GM12875 (cell line): Measurements from ENCODE around the gene ASH1L.

Experiments used
- H3K4me3 ChIP-seq: one replicate; pipeline ENCODE4 v1.5.1; 2011; ENCODE audit warnings: low read depth, low read length, control low read depth
- TF ChIP-seq, protein P1 (sequence below): IDR thresholded peaks from 2 replicates; pipeline ENCODE4 v1.5.1; 2011; ENCODE audit warnings: low read depth, mild to moderate bottlenecking, control low read depth, inconsistent platforms, low read length, moderate library complexity, borderline replicate concordance; ENCODE audit not compliant: insufficient read depth

Gene ASH1L

DNA sequence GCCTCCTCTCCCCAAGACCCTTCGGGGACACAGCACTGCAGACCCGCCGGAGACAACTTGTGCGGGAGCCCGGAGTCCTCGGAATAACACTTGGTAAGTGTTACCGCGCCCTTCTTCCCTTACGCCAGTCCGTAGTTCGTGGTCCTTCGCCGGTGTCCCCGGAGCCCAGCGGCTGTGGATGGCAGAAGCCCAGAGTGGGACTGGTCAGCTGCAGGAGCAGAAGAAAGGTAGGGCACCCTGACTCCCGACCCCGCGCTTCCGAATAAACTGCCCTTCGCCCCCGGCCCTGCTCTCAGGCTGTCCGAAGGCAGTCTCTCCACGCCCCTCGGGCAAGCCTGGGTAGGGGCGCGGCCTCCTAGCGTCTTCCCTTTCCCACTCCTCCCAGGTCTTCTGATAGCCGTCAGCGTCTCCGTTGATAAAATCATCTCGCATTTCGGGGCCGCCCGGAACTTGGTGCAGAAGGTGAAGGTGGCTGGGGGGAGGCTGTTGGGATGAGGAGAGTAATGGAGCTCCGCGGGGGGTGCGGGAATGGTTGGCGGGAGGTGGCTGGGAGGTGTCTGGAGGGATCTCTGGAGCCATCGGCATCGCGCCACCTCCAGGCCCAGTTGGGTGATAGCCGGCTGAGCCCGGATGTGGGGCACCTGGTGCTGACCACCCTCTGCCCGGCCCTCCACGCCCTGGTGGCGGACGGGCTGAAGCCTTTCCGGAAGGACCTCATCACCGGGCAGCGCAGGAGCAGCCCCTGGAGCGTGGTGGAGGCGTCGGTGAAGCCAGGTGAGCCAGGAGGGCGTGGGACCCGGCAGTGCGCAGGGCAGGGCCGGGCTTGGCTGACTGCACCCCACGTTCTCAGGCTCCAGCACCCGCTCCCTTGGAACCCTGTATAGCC lies 237.6 kb downstream of the ASH1L start:
- TF ChIP-seq, protein P1, sequence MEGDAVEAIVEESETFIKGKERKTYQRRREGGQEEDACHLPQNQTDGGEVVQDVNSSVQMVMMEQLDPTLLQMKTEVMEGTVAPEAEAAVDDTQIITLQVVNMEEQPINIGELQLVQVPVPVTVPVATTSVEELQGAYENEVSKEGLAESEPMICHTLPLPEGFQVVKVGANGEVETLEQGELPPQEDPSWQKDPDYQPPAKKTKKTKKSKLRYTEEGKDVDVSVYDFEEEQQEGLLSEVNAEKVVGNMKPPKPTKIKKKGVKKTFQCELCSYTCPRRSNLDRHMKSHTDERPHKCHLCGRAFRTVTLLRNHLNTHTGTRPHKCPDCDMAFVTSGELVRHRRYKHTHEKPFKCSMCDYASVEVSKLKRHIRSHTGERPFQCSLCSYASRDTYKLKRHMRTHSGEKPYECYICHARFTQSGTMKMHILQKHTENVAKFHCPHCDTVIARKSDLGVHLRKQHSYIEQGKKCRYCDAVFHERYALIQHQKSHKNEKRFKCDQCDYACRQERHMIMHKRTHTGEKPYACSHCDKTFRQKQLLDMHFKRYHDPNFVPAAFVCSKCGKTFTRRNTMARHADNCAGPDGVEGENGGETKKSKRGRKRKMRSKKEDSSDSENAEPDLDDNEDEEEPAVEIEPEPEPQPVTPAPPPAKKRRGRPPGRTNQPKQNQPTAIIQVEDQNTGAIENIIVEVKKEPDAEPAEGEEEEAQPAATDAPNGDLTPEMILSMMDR = peak; percentile 53; the same call in 1 of the 2 replicates
- H3K4me3 ChIP-seq = peak overlapping the region; percentile 63

DNA sequence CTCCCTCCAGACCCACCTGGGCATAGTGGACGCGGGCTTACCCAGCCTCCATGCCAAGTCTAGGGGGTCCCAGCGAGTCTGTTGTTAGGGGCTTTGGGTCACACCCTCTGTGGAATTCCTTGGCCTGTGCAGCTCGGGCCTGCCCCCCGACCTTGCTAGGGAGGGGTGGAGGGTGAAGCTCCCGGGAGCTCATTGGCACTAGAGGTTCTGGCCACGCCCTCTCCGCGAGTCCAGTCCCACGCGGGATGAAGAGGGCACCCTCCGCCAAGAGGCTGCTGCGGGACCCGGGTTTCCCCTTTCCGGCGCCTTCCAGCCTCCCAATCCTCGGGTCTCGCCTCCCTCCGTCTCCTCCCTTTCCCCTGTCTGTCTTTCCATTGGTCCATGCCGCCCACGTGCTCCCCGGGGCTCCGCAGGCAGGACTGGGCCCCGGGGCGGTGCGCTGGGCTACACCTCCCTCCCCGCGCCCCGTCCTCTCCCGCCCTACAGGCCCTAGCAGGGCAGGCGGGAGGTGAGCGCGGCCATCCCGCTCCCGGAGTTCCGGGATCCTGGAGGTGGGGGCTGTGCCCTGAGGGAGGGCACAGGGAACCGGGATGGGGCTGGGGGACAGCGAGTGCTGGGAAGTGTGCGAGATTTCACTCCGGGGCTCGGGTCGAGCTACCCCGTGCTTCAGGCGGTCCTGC lies 238.4 kb downstream of the ASH1L start:
- TF ChIP-seq, protein P1 = no peak
- peak overlapping the region; percentile 63 for H3K4me3 ChIP-seq

DNA sequence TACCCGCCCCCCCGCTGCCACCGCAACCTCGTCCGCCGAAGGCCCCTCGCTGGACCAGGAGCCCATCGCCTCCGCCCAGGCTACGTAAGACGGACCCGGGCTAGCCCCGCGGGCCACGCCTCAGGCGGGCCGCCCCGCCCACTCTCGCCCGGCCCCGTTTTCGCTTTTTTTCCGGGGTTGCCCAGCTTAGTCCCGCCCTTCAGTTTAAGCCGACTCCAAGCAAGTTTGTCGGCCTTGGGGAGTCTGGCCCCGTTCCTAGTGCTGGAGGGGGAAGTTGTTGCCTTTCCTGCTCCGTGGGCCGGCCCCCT lies 238.9 kb downstream of the ASH1L start:
- H3K4me3 ChIP-seq = peak overlapping the region; percentile 63
- TF ChIP-seq, protein P1 = no peak

DNA sequence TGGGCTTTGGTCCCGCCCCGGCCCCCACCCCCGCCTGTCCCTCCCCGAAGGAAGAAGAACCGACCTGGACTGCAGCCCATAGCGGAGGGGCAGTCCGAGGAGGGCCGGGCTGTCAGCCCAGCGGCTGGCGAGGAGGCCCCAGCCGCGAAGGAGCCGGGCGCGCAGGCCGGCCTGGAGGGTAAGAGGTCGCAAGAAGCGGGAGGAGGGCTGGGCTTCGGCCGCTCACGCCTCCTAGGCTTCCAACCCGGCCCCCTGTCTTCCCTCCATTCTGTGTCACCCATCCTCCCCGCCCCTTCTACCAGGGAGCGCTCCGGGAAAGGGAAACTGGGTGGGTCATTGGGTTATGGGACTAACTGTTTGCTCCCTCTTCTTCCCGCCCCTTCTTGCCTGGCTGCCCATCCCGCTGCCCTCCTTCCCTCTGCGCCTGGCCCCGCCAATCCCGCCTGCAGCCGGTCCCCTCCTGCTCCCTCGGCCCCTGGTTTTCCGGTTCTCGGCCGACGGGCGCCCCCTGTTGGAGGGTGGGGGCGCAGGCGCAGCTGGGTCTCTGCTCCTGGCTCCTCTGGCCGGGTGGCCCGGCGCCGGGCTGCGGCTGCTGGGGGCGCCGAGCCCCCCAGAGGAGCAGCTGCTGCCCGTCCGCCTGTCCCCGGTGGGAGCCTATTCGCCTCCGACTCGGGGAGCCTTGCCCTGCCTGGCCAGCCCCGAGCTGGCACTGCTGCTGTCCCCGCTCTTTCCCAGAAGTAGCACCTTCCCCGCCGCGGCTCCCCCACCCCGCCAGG lies 239.5 kb downstream of the ASH1L start:
- TF ChIP-seq, protein P1 = peak; percentile 96
- H3K4me3 ChIP-seq = peak overlapping the region; percentile 63

DNA sequence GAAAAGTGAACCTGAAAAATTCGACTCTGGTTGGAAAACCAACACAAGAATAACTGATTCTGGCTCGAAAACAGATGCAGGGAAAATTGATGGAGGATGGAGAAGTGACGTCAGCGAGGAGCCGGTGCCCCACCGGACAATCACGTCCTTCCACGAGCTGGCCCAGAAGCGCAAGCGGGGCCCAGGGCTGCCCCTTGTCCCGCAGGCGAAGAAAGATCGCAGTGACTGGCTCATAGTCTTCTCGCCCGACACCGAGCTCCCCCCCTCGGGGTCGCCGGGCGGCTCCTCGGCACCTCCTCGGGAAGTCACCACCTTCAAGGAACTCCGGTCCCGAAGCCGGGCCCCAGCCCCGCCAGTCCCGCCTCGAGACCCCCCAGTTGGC lies 240.0 kb downstream of the ASH1L start:
- TF ChIP-seq, protein P1 = no peak
- peak overlapping the region; percentile 30 for H3K4me3 ChIP-seq

DNA sequence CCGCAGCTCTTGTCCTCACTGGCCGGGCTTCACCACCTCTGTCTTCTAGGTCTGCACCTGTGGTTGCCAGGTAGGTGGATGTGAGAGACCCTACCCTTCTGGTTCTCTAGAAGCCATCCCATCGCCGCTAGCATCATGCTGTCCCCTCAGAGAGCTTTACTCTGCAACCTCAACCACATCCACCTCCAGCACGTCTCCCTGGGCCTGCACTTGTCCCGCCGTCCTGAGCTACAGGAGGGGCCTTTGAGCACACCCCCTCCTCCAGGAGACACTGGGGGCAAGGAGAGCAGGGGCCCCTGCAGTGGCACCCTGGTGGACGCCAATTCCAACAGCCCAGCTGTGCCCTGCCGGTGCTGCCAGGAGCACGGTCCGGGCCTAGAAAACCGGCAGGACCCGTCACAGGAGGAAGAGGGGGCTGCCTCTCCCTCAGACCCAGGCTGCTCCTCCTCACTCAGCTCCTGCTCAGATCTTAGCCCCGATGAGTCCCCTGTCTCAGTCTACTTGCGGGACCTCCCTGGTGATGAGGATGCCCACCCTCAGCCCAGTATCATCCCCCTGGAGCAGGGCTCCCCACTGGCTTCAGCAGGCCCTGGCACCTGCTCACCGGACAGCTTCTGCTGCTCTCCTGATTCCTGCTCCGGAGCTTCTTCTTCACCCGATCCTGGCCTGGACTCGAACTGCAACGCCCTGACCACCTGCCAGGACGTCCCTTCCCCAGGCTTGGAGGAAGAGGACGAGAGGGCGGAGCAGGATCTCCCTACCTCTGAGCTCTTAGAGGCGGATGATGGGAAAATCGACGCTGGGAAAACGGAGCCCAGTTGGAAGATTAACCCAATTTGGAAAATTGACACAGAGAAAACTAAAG lies 240.7 kb downstream of the ASH1L start:
- TF ChIP-seq, protein P1 = no peak
- H3K4me3 ChIP-seq = no peak overlapping the region
